ENCODE results near the gene MED10. TPM values are rescaled to one million over a fixed set of nuclear protein-coding genes. Genes with fewer than 3 reads are reported as not detected.

The MED10 gene
- polyA plus RNA-seq, 4 donors = 39.4 to 46.2 (median 42.1) TPM

DNA sequence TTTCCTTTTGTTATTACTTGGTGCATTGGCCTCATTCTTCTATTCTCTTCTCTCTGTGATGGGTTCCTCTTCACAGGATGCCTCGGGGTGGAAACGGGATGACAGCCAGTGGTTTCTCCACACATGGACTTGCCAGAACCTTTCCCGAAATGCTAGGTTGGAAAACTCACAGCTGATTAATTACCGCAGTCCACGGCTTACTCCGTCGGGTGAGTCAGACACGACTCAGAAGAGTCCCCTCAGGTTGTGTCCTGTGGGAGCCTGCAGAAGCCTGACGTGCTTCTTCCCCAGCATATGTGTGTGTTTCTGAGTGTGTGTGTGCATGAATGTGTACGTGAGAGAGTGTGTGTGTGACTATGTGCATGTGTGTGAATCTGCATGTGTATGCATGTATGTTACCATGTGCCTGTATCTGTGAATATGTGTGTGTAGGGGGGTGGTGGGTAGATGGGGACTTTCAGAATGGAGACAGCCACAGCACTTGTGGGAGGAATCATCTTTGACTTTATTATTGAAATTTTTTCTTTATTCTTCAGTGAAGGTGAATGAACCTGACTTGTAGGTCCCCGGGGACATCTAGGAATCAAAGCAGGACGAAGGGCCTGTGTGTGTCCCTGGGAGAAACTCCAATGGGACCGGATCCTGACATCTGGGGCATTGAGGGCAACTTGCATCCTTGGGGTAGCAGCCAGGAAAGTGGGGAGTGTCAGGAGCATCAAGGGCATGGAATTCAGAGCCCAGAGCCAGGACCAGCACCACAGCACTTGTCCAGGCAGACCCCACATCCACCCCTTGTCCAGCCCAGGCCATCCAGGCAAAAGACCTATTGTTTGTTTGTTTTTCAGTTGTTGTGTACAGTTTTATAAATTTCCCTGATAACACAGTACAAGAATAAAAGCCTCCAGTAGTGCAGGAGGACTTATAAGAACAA, 21.9 kb upstream of the MED10 start:
- DNase-seq (ENCODE audit: low read depth in 4 of 4, low spot score in 3 of 4) = no peak

DNA sequence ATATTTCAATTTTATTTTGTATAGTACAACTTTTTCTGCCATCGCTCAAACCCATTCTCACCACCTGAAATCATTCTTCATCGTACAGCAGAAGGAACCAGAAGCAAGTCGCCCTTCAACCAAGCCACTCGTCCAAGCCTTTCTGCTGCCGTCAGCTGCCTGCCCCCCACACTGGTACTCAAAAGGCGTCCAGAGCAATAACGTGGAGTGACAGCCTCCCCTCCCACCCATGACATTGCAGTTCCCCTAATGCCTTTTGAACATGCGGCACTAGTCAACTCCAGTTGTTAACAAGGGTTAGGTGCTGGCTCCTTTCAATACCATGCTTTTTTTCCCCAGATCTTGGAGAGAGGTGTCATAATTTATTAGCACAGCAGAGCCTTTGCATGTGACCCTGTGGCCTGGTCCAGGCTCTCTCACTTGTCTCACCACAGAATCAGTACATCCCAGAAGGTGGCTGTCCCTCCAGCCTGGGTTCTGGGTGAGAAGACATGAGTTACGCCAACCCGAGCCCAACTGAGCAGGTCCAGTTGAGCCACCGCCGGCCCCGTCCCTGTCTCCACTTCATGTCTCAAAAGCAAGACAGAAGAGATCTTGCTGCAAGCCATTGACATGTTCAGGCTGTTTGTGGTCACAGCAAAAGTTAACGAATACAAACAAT, 20.4 kb upstream of the MED10 start:
- no peak for DNase-seq (ENCODE audit: low read depth in 4 of 4, low spot score in 3 of 4)

DNA sequence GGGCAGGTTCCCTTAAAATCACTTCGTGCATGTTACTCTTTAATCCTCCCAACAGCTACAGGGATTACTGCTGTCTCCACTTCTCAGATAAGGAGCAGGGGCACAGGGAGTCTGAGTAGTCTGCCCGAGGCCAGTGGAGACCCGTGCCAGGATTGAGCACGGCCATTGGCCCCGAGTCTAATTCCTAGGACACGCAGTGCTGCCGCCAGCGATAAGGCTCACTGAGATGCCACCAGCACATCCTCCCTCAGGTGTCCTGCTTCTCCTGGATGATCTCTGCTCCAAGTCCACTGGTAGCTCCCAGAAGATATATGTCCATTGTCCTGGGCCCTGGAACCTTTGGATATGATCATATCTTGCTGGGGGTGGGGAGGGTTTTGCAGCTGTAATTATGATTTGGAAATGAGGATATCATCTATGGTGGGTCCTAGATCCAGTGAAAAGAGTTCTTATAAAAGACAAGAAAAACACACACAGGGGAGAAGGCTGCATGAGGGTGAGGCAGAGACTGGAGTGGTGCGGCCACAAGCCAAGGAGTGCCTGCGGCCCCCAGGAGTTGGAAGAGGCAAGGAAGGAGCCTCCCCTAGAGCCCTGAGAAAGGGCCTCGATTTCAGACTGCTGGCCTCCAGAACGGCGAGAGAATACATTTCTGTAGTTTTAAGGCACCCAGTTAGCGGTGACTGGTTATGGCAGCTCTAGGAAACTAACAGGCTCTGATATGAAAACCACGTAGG, 19.4 kb upstream of the MED10 start:
- no peak for DNase-seq (ENCODE audit: low read depth in 4 of 4, low spot score in 3 of 4)

DNA sequence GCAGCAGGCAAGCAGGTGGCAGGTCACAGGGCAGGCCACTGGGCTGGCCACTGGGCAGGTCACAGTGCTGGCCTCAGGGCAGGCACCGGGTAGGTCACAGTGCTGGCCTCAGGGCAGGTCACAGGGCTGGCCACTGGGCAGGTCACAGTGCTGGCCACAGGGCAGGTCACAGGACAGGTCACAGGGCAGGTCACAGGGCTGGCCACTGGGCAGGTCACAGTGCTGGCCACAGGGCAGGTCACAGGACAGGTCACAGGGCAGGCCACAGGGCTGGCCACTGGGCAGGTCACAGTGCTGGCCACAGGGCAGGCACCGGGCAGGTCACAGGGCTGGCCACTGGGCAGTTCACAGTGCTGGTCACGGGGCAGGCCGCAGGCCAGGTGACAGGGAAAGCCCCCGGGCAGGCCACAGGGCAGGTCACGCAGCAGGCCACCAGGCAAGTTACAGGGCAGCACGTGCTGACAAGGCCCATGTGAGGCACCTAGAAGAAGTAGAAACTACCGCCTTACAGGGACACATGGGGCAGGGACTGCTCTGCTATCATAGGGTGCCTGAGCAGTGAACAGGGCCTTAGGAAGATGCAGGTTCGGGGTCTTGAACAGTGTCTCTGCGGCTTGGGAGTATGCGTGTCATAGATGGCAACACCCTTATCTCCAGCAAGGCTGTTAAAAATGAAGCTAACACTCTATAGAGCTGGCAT, 18.6 kb upstream of the MED10 start:
- DNase-seq (ENCODE audit: low read depth in 4 of 4, low spot score in 3 of 4) = no peak

DNA sequence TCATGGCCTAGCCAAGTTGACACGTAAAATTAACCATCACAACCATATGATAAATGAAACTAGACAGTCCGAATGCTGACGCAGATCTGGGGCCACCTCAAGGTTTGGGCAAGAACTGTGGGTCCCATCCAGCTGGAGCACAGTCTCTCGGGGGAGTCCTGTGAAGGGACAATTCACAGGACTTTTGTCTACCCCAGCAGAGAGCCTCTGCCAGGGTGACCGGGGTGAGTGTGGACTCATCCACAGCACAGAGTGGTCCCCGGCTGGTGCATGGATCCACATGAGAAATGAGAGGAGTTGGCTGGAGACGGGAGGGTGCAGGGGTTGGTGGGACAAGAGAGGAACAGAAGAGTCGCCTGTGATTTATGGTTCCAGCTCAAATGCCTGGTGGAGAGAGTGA, 17.7 kb upstream of the MED10 start:
- no peak for DNase-seq (ENCODE audit: low read depth in 4 of 4, low spot score in 3 of 4)

DNA sequence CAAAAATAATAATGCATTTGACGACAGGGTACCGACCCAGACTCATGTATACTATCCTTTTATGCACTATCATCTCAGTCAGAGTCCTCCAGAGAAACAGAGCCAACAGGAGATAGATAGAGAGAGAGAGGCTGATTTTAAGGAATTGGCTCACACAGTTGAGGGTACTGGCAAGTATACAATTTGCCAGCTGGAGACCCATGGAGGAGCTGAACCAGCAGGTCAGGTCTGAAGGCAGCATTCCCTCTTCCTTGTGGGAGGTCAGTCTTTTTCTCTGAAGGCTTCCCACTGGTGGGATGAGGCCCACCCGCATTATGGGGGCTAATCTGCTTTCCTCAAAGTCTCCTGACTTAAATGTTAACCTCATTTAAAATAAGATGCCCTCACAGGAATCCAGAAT, 17.3 kb upstream of the MED10 start:
- DNase-seq (ENCODE audit: low read depth in 4 of 4, low spot score in 3 of 4) = no peak

DNA sequence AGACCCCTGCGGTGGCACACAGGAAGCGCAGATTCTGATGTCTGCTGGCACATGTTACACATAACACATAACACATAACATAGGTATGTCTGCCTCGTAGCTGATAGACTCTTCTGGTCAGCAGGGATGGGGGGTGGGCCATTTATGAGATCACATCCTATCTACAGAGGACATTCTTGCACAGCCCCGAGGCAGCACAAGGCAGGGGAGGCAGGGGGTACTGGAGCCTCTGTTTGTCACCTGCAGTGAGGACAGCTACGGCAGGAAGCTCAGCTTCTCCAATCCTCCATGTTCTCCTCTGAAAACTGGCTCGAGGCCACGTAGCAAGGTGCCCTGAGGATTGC, 16.7 kb upstream of the MED10 start:
- no peak for DNase-seq (ENCODE audit: low read depth in 4 of 4, low spot score in 3 of 4)

DNA sequence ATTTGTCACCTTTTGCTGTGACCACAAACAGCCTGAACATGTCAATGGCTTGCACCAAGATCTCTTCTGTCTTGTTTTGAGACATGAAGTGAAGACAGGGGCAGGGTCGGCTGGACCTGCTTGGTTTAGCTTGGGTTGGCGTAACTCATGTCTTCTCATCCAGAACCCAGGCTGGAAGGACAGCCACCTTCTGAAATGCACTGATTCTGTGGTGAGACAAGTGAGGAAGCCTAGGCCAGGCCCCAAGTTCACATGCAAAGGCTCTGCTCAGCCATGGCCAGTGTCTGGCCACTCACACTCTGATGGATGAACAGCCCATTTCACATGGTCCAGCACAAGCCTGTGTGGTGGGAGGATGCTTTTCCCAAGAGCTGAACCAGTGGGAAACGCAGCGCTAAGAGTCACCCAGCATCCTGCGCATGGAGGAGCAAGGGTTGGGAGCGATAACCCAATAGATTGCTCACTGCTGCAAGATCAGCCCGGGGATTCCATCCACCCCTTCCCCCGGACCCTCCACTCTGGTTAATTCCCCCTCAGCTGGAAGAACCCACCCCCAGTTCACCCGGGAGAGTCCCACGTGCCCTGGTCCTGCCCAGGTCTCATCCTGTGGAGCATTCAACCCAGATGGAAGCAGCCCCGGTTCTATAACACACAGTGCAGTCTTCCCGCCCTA, 16.2 kb upstream of the MED10 start:
- no peak for DNase-seq (ENCODE audit: low read depth in 4 of 4, low spot score in 3 of 4)

DNA sequence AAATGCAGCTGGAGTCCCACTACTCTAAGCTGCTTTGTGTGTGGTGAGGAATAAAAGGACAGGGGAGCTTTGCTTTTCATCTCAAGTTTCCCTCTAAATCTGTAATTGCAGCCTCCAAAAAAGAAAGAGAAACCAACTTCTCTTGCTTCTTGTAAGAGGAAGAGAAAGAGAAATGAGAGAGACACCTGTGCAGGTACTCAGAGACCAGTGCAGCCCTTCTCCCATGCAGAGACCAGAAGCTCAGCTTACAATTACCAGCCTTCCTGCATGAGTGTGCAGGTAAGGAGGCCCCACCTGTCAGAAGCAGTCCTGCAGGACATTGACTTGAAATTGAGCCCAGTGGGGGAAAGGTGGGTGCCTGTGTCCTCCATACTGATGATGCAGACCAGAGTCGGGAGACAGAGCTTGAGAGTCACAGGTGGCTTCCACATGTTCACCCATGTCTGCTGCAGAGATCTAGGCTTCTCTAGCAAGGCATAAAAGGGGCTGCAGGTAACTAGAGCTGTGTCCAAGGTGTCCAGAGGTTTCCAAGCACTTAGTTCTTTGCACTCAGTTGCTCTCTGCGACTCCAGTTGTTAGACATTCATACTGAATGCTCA, 15.3 kb upstream of the MED10 start:
- no peak for DNase-seq (ENCODE audit: low read depth in 4 of 4, low spot score in 3 of 4)

DNA sequence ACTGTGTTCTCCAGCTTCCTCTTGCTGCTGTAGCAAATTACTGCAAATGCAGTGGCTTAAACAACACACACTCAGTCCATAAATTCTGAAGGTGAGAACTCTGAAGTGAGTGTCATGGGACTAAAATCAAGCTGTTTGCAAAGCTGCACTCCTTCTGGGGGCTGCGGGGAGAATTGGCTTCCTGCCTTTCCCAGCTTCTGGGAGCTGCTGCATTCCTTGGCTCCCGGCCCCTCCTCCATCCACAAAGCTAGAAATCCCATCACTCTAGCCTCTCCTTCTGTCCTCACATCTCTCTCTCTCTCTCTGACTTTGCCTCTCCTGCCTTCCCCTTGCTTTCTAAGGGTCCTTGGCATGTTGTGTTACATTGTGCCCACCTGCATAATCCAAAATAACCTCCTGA, 14.2 kb upstream of the MED10 start:
- DNase-seq (ENCODE audit: low read depth in 4 of 4, low spot score in 3 of 4) = no peak

DNA sequence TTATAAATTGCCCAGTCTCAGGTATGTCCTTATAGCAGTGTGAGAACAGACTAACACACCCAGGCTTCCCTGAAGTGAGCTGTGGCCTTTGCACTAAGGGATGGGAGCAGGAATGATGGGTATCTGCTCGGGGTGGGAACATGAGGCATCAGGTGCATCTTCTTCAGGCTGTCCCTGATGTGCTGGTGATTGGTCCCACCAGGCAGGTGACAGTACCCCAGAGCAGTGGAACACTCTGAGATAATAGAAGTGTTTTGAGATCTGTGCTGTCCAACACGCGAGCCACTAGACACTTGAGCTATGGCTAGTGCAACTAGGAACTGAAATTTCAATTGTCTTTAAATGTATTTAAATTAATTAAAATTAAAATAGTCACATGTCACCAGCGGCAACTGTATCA, 12.8 kb upstream of the MED10 start:
- DNase-seq (ENCODE audit: low read depth in 4 of 4, low spot score in 3 of 4) = no peak

DNA sequence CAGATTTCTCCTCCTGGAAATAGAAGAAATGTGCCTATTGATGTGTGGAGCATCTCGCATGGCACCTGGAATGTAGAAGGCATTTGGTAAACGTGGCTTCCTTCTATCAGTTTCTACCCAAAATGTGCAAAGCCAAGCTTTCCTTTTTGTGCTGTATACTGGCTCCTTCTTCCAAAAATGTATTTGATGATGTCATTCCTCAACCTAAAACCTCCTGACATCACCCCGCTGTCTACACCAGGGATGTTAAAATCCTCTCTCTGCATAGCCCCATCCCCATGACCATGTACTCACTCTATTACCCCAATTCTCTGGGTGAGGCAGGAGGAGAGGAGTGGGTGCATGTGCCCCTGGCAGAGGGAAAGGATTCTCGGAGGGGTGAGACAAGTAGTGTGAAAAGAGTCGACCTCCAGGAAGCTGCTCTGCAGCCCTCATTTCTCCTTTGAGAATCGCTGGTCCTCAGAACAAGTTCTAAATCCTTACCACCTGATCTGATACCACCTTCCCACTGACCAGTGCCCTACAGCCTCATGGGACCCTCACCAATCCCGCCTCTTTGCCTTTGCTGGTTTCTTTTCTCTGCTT, 11.7 kb upstream of the MED10 start:
- DNase-seq (ENCODE audit: low read depth in 4 of 4, low spot score in 3 of 4) = no peak

DNA sequence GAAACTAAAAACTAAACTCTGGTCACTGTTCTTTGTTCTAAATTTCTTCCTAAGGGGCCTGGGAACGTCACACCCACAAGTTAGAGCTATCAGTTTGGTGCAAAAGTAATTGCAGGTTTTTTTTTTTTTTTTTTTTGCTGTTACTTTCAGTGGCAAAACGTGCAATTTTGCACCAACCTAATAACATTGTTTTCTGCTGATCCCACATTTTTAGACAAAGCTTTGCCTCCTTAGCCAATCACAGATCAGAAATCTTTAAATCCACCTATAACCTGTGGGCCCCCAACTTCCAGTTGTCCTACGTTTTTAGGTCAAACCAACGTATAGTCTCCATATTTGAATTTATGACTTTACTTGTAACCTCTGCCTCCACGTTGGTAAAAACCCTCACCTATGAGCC, 11.1 kb upstream of the MED10 start:
- no peak for DNase-seq (ENCODE audit: low read depth in 4 of 4, low spot score in 3 of 4)

DNA sequence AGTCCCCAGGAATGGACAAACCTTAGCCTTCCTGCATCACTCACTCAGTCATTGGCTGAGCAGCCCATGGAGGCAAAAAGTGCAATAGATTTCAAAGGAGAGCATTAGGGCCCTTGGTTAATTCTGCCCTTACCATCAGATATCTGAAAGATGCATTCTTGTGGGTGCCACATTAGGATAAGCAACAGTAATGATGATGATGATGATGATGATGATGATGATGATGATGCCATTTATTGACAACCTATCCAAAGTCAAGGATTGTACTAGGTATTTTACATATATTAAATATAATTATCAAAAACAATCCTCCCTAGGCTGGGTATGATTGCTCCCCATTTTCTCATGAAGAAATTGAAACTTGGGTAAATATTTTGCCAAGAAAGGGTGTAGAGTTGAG, 9.6 kb upstream of the MED10 start:
- DNase-seq (ENCODE audit: low read depth in 4 of 4, low spot score in 3 of 4) = no peak

DNA sequence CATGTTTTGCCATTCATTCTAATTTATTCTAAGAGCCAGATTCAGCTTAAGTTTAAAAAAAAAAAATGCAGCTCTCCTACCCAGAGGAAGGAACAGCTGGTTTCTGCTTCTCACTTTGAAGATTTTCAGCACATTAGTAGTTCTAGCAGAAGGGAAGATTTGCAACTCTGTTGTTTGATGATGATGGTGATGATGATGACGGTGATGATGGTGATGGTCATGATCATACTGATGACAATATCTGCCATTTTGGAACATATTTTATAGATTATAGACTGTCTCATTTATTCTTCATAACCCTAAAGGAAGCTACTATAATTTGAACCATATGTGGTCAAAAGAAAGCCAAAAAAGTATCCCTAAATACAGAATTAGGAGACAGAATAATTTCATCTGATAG, 7.9 kb upstream of the MED10 start:
- DNase-seq (ENCODE audit: low read depth in 4 of 4, low spot score in 3 of 4) = no peak

DNA sequence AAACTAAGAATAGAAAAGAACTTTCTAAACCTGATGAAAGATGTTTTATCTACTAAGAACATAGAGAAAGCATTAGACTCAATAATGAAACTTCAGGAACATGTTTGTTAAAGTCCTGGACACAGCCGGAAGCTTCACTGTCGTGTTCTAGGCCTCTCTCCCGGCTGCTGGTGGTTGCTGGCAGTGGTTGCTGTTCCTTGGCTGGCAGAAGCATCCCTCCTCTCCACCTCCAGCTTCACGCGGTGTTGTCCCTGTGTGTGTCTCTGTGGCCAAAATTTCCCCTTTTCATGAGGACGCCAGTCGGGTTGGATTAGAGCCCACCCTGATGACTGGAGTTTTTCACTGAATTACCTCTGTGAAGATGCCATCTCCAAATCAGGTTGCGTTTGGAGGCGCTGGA, 6.5 kb upstream of the MED10 start:
- no peak for DNase-seq (ENCODE audit: low read depth in 4 of 4, low spot score in 3 of 4)

DNA sequence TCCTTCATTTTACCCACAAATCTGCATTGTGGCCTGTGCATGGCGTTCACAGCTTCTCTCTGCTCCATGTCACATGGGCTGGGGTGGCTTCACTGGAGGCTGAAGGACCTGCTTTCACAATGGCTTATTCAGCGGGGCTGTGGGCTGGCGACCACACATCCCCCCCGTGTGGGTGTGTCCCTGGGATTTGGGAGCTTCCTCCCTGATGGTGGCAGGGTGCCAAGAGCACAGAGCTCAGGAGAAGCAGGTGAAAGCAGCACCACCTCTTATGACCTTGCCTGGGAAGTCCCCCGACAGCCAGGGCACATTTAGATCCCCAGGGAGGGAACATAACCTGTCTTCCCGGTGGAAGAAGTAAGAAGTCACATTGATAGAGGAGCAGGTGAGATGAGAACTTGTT, 5.0 kb upstream of the MED10 start:
- DNase-seq (ENCODE audit: low read depth in 4 of 4, low spot score in 3 of 4) = no peak

DNA sequence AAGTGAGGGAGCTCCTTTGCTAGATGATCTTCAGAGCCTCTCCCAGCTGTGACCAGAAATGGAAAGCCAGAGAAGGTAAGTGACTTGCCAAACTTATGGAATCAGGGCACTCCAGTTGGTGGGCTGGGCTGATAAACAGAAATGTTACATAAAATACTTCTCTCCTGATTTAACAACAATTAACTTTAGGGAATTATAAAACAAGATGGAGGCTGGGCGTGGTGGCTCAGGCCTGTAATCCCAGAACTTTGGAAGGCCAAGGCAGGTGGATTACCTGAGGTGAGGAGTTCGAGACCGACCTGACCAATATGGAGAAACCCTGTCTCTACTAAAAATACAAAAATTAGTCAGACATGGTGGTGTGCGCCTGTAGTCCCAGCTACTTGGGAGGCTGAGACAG, 899 bp upstream of the MED10 start:
- DNase-seq (ENCODE audit: low read depth in 4 of 4, low spot score in 3 of 4) = no peak

DNA sequence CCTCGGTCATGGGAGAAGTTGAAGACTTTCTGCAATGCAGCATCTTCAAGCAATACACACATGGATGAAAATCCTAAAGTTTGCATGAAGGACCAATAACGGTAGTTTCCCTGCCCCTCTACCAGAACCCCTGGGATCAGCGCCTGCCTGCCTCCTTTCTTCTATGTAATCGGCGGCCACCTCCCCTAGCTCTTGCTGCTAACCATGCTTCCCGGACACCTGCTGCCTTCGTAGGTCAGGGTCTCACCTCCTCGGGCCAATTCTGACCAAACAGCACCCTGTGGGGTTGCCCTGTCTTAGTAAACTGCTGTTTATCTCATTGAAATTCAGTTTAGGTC, 388 bp upstream of the MED10 start:
- no peak for DNase-seq (ENCODE audit: low read depth in 4 of 4, low spot score in 3 of 4)

DNA sequence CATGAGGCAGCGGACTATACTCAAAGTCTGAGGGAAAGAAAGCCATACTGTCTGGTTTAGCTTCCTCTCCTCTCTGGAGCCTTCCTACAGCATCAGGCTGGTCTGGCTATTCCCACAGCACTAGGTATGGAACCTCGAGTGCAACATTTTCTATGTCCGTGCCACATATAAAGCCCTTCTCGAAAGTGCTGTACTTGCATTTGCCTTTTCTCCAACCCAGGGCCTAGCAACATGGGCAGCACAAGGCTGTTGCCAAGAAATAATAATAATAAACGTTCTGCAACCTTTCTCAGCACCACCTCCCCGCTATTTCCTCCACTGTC, 804 bp downstream of the MED10 start:
- no peak for DNase-seq (ENCODE audit: low read depth in 4 of 4, low spot score in 3 of 4)

All from left renal pelvis (tissue), 4 donors.